Gastroesophageal sphincter (tissue), 4 donors: ENCODE measurements around the gene DNAH11. TPM values are rescaled to one million over a fixed set of nuclear protein-coding genes. Genes with fewer than 3 reads are reported as not detected.
"Not testable (repeated sequence)": the region's sequence is repeated elsewhere in the genome, so short reads cannot be mapped to it uniquely, and the experiment has no call there.

ENCODE experiments used
- ATAC-seq: fragments of 150-250 bp; one replicate; pipeline ENCODE4 v1.9.1; 2016; ENCODE audit warnings: mild to moderate bottlenecking, moderate library complexity
- H3K27ac ChIP-seq, 4 donors: fragments of 200-600 bp; sonication (generic) in 3 of 4; 1 replicate in 3 of 4; 2 replicates in 1 of 4; pipeline ENCODE4 v1.5.1; 2016 to 2019
- H3K27me3 ChIP-seq: fragments of 200-600 bp; sonication (generic); one replicate; pipeline ENCODE4 v1.5.1; 2019
- H3K36me3 ChIP-seq, 2 donors: fragments of 200-600 bp; sonication (generic); one replicate each; pipeline ENCODE4 v1.5.1; 2019; ENCODE audit warnings: control low read depth in 1 of 2
- H3K4me1 ChIP-seq, 3 donors: fragments of 200-600 bp; sonication (generic); 1 replicate in 2 of 3; 2 replicates in 1 of 3; pipeline ENCODE4 v1.5.1; 2016 to 2019; ENCODE audit warnings: control low read depth in 2 of 3
- H3K4me3 ChIP-seq, 2 donors: fragments of 200-600 bp; sonication (generic); one replicate each; pipeline ENCODE4 v1.5.1; 2019; ENCODE audit warnings: mild to moderate bottlenecking in 1 of 2, moderate library complexity in 1 of 2
- H3K9me3 ChIP-seq, 3 donors: fragments of 200-600 bp; sonication (generic); one replicate each; pipeline ENCODE4 v1.5.1; 2017 to 2019; ENCODE audit warnings: control low read depth in 2 of 3
- EP300 ChIP-seq: sonication (generic); formaldehyde crosslinking; IDR thresholded peaks from one replicate; pipeline ENCODE4 v1.6.1; 2017; ENCODE audit warnings: antibody characterized with exemption, mild to moderate bottlenecking
- POLR2A ChIP-seq, 2 donors: fragments of 450-650 bp; IDR thresholded peaks; one replicate each; pipeline ENCODE4 v1.6.1; 2017; ENCODE audit warnings: antibody characterized with exemption in 2 of 2, mild to moderate bottlenecking in 2 of 2, moderate library complexity in 1 of 2
- POLR2AphosphoS5 ChIP-seq: sonication (generic); formaldehyde crosslinking; IDR thresholded peaks from one replicate; pipeline ENCODE4 v1.6.1; 2017; ENCODE audit warnings: antibody characterized with exemption
- WGBS, 2 donors: methylation state at CpG; one replicate each; pipeline ENCODE4 v1.1.5; 2018; ENCODE audit warnings: low coverage in 1 of 2; 5-methylcytosine and 5-hydroxymethylcytosine counted together
- total RNA-seq, 4 donors: library from RNA; depleted of rRNA; stranded (reverse); fragments of >200 nt; gene quantifications; one replicate each; pipeline ENCODE4 v1.1.0, GENCODE V29; 2016
- TF ChIP-seq, protein P1 (sequence below), 4 experiments: fragments of 200-600 bp in 2 of 4; fragments of 450-650 bp in 2 of 4; sonication (generic) in 1 of 4; IDR thresholded peaks; one replicate each; pipeline ENCODE4 v1.5.1; 2017 to 2019; ENCODE audit warnings: antibody characterized with exemption in 4 of 4, mild to moderate bottlenecking in 2 of 4, moderate library complexity in 2 of 4

DNAH11 gene
- total RNA-seq, 4 donors from 2014 or later: 6.9 to 31.8 (median 10.4) TPM

DNA sequence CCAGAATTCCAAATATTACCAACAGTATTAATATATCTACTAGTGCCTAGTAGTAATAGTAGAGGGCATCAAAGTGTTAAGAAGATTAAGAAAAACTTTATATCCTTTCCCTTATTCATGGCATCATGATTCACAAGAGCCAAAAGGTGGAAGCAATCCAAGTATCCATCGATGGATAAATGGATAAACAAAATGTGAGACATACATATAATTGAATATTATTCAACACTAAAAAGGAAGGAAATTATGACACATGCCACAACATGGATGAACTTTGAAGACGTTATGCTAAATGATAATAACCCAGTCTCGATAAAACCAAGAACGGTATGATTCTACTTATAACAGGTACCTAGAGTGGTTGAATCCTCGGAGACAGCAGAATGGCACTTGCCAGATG, 379.8 kb downstream of the DNAH11 start:
- H3K4me1 ChIP-seq: peaks cover 0 to 8% (median 4%) of the 10 kb centered on the region in 3 donors
- WGBS, 2 donors: 89 to 93% methylated on average over 5 of the region's 5 CpGs
- no peaks in the 10 kb centered on the region for H3K27me3 ChIP-seq
- peaks cover 0 to 2% of the 10 kb centered on the region in 2 donors for H3K36me3 ChIP-seq
- no peaks in the 10 kb centered on the region for H3K9me3 ChIP-seq
- ATAC-seq: no peak
- no peak overlapping the region for H3K27ac ChIP-seq
- no peak overlapping the region for H3K4me3 ChIP-seq
- TF ChIP-seq POLR2AphosphoS5 (no peak), POLR2A (IDR thresholded peaks at IDR 0.05) (no peak), EP300 (no peak)

DNA sequence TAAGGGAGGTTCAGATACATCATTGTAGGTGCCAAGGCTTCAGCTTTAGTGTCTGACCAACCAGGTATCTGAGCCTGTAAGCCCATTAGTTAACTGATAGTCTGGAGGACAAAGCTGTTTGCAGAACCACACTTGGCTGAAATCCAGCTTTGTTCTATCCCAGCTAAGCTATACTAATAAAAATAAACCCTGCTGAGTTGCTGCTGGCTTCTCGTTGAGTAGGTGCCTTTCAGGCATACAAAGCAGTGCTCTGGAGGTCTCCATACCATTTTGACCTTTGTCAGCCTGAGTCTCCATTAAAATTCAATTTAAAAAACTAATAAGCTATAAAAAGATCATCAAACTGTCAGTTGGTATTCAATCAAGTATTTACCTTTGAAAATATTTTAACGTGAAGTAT, 380.8 kb downstream of the DNAH11 start:
- no peak for TF ChIP-seq POLR2AphosphoS5
- no peak for TF ChIP-seq EP300
- TF ChIP-seq, protein P1, sequence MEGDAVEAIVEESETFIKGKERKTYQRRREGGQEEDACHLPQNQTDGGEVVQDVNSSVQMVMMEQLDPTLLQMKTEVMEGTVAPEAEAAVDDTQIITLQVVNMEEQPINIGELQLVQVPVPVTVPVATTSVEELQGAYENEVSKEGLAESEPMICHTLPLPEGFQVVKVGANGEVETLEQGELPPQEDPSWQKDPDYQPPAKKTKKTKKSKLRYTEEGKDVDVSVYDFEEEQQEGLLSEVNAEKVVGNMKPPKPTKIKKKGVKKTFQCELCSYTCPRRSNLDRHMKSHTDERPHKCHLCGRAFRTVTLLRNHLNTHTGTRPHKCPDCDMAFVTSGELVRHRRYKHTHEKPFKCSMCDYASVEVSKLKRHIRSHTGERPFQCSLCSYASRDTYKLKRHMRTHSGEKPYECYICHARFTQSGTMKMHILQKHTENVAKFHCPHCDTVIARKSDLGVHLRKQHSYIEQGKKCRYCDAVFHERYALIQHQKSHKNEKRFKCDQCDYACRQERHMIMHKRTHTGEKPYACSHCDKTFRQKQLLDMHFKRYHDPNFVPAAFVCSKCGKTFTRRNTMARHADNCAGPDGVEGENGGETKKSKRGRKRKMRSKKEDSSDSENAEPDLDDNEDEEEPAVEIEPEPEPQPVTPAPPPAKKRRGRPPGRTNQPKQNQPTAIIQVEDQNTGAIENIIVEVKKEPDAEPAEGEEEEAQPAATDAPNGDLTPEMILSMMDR (IDR thresholded peaks at IDR 0.05): no peak
- TF ChIP-seq POLR2A (IDR thresholded peaks at IDR 0.05): no peak
- Histone ChIP-seq H3K9me3 (no peaks in the 10 kb centered on the region), H3K36me3 (peaks cover 0 to 4% of the 10 kb centered on the region in 2 donors), H3K27me3 (no peaks in the 10 kb centered on the region), H3K27ac (no peak overlapping the region), H3K4me3 (no peak overlapping the region), H3K4me1 (peaks cover 0 to 2% (median under 1%) of the 10 kb centered on the region in 3 donors)
- WGBS, 2 donors: 30 to 50% methylated on average over 2 of the region's 2 CpGs
- ATAC-seq: no peak

DNA sequence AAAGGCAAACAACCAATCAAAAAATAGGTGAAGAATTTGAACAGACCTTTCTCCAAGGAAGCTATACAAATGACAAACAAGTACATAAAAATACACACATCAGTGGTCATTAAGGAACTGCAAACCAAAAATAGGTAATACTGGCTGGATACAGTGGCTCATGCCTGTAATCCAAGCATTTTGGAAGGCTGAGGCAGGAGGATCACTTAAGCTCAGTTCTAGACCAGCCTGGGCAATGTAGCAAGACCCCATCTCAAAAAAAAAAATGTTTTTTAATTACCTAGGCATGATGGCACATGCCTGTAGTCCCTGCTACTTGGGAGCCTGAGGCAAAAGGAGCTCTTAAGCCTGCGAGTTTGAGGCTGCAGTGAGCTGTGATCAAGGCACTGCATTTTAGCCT, 383.6 kb downstream of the DNAH11 start:
- H3K9me3 ChIP-seq: peaks cover 0 to 5% (median 0%) of the 10 kb centered on the region in 3 donors
- H3K4me3 ChIP-seq: no peak overlapping the region
- TF ChIP-seq POLR2A (IDR thresholded peaks at IDR 0.05) (no peak), POLR2AphosphoS5 (no peak), EP300 (no peak)
- TF ChIP-seq, protein P1 (IDR thresholded peaks at IDR 0.05): no peak
- H3K27ac ChIP-seq: no peak overlapping the region
- H3K4me1 ChIP-seq: no peaks in the 10 kb centered on the region
- H3K27me3 ChIP-seq: no peaks in the 10 kb centered on the region
- peaks cover 0 to 4% of the 10 kb centered on the region in 2 donors for H3K36me3 ChIP-seq
- ATAC-seq: no peak
- WGBS, 2 donors: 89% methylated on average over 1 of the region's 1 CpG; no CpG with 5 or more reads in 1 of the 2 donors

DNA sequence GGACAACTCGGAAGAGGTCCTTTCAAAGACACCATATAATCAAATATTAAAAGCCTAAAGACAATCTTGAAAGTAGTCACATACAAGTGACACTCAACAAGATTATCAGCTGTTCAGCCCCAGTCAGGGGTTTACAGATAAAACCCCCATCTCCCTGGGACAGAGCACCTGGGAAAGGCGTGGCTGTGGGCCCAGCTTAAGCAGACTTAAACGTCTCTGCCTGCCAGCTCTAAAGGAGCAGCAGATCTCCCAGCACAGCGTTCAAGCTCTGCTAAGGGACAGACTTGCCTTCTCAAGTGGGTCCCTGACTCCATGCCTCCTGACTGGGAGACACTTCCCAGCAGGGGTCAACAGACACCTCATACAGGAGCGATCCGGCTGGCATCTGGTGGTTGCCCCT, 384.9 kb downstream of the DNAH11 start:
- 57 to 60% methylated on average over 1 to 2 of the region's 6 CpGs for WGBS, 2 donors
- TF ChIP-seq, protein P1 (IDR thresholded peaks at IDR 0.05): no peak
- TF ChIP-seq POLR2A (IDR thresholded peaks at IDR 0.05) (no peak), POLR2AphosphoS5 (no peak)
- no peaks in the 10 kb centered on the region for H3K4me1 ChIP-seq
- no peak overlapping the region for H3K27ac ChIP-seq
- no peaks in the 10 kb centered on the region for H3K27me3 ChIP-seq
- peaks cover 0 to 4% of the 10 kb centered on the region in 2 donors for H3K36me3 ChIP-seq
- H3K9me3 ChIP-seq: peaks cover 0 to 5% (median 0%) of the 10 kb centered on the region in 3 donors
- no peak for ATAC-seq
- no peak overlapping the region for H3K4me3 ChIP-seq

DNA sequence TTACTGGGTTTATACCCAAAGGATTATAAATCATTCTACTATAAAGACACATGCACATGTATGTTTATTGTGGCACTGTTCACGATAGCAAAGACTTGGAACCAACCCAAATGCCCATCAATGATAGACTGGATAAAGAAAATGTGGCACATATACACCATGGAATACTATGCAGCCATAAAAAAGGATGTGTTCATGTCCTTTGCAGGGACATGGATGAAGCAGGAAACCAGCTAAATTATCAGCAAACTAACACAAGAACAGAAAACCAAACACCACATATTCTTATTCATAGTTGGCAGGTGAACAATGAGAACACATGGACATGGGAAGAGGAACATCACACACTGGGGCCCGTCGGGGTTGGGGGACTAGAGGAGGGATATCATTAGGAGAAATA, 390.5 kb downstream of the DNAH11 start:
- 84% methylated on average over 3 of the region's 3 CpGs; no CpG with 5 or more reads in 1 of the 2 donors for WGBS, 2 donors
- not testable (repeated sequence) for H3K4me3 ChIP-seq, H3K9me3 ChIP-seq, H3K4me1 ChIP-seq, H3K27me3 ChIP-seq, H3K36me3 ChIP-seq, H3K27ac ChIP-seq, ATAC-seq

DNA sequence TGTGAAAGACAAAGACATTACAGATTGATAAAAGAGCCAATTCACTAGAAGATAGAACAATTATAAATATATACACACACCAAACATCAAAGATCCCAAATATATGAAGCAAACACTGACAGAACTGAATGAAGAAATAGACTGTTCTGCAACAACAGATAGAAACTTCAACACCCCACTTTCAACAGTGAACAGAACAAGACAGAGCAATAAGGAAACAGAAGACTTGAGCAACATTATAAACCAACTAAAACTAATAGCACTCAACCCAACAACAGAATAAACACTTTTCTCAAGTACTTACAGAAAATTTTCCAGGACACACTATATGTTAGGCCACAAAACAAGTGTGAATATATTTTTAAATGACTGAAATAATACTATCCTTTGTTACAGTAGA, 392.0 kb downstream of the DNAH11 start:
- H3K36me3 ChIP-seq: no peaks in the 10 kb centered on the region
- H3K4me3 ChIP-seq: no peak overlapping the region
- no peak for ATAC-seq
- no peaks in the 10 kb centered on the region for H3K27me3 ChIP-seq
- H3K27ac ChIP-seq: no peak overlapping the region
- H3K9me3 ChIP-seq: peaks cover 0 to 5% (median 0%) of the 10 kb centered on the region in 3 donors
- TF ChIP-seq, protein P1 (IDR thresholded peaks at IDR 0.05): no peak
- TF ChIP-seq POLR2A (IDR thresholded peaks at IDR 0.05): no peak
- no peak for TF ChIP-seq EP300
- no peak for TF ChIP-seq POLR2AphosphoS5
- H3K4me1 ChIP-seq: peaks cover 0 to 12% (median 0%) of the 10 kb centered on the region in 3 donors
